ENCODE data around the gene PHLDB2.

Gene PHLDB2

DNA sequence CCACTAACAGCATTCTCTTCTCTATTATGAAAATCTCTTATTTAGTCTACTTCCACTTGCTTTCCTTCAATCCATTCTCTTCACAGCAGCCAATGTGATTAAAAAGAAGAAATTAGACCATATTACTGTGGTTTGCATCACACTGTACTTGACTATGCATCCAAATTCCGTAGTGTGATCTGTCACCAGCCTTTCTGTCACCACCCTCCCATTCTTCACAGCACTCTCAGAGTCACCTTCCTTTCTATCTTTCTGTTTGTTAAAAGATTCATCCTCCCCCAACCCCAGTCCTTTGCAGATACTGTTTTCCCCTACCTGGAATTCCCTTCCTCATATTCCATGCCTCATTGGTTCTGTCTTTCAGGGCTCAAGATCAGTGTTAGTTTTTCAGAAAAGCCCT lies 64.7 kb downstream of the PHLDB2 start:
- no peak for DNase-seq (ENCODE audit: extremely low spot score)
- ChIA-PET CTCF (interaction anchor here (1.3 kb wide), 1 partner anchor 9 kb away, joined by 3 read pairs; no protein-coding TSS in a partner anchor), POLR2A (no interaction called here)
- no peak for TF ChIP-seq CTCF (IDR thresholded peaks at IDR 0.05; ENCODE audit: control extremely low read depth, extremely low read depth, low read depth, missing control alignments)

DNA sequence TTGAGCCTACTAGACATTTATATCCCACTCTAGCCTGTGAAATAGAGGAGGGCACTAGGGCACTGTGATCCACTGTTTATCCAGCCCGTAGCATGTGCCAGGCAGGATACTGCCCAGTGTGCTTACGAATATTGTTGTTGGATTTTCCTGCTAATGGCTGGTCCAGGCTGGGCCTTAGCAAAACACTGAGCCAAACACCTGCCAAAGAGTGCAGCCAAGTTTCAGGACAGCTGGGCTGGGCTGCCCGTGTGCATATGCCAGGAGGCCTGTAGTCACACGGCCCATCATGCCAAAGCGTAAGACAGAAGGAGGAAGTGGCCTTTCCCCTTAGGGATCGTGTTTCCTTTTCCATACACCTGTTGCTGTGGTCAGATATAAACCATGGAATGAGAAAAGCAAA lies 65.2 kb downstream of the PHLDB2 start:
- CTCF ChIA-PET = no interaction called here
- no peak for TF ChIP-seq CTCF (IDR thresholded peaks at IDR 0.05; ENCODE audit: control extremely low read depth, extremely low read depth, low read depth, missing control alignments)
- DNase-seq (ENCODE audit: extremely low spot score) = no peak
- POLR2A ChIA-PET = no interaction called here

DNA sequence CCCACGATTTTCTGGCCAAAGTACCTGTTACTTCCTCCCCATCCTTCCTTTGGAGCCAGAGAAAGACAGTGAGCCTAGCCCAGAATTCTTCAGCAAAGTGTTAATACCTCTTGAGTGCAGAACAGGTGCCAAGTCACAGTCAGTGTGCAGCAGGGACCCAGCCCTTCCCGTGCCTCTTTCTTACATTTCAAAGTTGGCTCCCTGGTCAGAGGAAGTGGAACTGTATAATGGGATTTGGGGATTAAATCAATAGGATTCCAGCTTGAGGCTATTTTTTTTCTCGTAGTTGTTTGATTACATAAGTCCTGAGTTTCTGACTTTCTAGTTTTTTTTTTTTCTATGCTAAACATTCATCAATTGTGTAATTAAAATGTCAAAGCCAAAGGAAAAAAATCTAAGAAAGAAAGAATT lies 67.2 kb downstream of the PHLDB2 start:
- no peak for DNase-seq (ENCODE audit: extremely low spot score)
- ChIA-PET CTCF (interaction anchor here (1.4 kb wide), 1 partner anchor 67 kb away, joined by 3 read pairs; the partner anchor contains the start of gene PHLDB2), POLR2A (no interaction called here)
- no peak for TF ChIP-seq CTCF (IDR thresholded peaks at IDR 0.05; ENCODE audit: control extremely low read depth, extremely low read depth, low read depth, missing control alignments)

DNA sequence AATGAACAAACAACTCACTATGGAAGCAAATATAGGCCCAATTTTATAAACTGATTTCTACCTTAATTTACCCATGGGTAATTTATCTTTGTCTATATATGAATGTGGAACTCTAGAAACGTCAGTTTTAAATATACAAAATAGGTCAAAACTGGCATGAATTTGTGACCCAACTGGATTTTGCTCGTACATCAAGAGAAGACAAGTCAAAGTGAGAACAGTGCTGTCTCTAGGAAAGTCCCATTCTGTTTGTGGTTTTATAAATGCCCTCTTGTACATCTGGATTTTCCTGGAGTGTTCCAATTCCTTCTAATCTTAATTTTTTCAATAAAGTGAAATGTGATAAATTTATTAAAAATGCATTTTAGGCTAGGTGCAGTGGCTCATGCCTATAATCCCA lies 69.5 kb downstream of the PHLDB2 start:
- TF ChIP-seq CTCF (IDR thresholded peaks at IDR 0.05; ENCODE audit: control extremely low read depth, extremely low read depth, low read depth, missing control alignments) = no peak
- ChIA-PET POLR2A (no interaction called here), CTCF (no interaction called here)
- DNase-seq (ENCODE audit: extremely low spot score) = no peak

- DNase-seq (ENCODE audit: extremely low spot score) = no peak
- ChIA-PET POLR2A (no interaction called here), CTCF (interaction anchor here (0.8 kb wide), 1 partner anchor 8 kb away, joined by 4 read pairs; no protein-coding TSS in a partner anchor)
- no peak for TF ChIP-seq CTCF (IDR thresholded peaks at IDR 0.05; ENCODE audit: control extremely low read depth, extremely low read depth, low read depth, missing control alignments)
Observed at GRCh38 chr3:111929484-111929883, 70.4 kb downstream of the PHLDB2 start.

DNA sequence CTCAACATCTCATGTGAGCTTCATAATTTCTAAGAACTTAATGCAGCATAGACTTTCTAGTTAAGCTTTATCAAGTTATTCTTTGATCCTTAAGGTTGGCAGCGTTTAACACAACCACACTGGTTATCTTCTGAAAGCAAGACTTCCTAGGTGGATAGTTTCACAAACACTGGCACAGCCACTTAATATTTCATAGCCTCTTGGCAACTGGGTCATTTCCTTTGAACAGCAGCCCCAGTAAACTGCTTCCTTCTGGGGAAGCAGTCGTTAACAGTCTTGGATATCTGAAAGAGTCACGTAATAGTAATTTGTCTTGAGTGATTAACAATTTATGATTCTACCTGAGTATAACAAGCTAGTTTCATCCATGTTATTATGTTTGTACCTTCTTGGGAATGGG lies 73.9 kb downstream of the PHLDB2 start:
- TF ChIP-seq CTCF (IDR thresholded peaks at IDR 0.05; ENCODE audit: control extremely low read depth, extremely low read depth, low read depth, missing control alignments) = no peak
- CTCF ChIA-PET = interaction anchor here (0.9 to 1.3 kb wide), 5 partner anchors 10 to 44 kb away, joined by 3 to 4 read pairs (median 3); no protein-coding TSS in a partner anchor
- no peak for DNase-seq (ENCODE audit: extremely low spot score)
- POLR2A ChIA-PET = no interaction called here

All from GM10248 (cell line).